Sigmoid colon (tissue), 4 donors: ENCODE data around the gene ZNF215.

Experiments
- CTCF ChIP-seq, 4 experiments: fragments of 450-650 bp in 3 of 4; fragments of 200-600 bp in 1 of 4; IDR thresholded peaks; one replicate each; pipeline ENCODE4 v1.5.1; 2016 to 2019; ENCODE audit warnings: antibody characterized with exemption in 4 of 4, mild to moderate bottlenecking in 3 of 4, moderate library complexity in 2 of 4
- EP300 ChIP-seq, 4 donors: sonication (generic); formaldehyde crosslinking; IDR thresholded peaks; one replicate each; pipeline ENCODE4 v1.6.1; 2017; ENCODE audit warnings: antibody characterized with exemption in 4 of 4
- POLR2AphosphoS5 ChIP-seq, 4 donors: sonication (generic); formaldehyde crosslinking; IDR thresholded peaks; one replicate each; pipeline ENCODE4 v1.6.1; 2017; ENCODE audit warnings: antibody characterized with exemption in 4 of 4

GRCh38 chr11:6898911-6899310 lies 27.3 kb upstream of the ZNF215 start:
- no peak for TF ChIP-seq CTCF (IDR thresholded peaks at IDR 0.05)
- no peak for TF ChIP-seq POLR2AphosphoS5 (IDR thresholded peaks at IDR 0.05)
- no peak for TF ChIP-seq EP300 (IDR thresholded peaks at IDR 0.05)
